ENCODE measurements around the gene ZNF79. TPM values are rescaled to one million over a fixed set of nuclear protein-coding genes. Genes with fewer than 3 reads are reported as not detected.

ZNF79 gene
- total and polyA plus RNA-seq, 2 of the 4 experiments (the other 2 are of a cell fraction) = 5.6 to 15.4 TPM

DNA sequence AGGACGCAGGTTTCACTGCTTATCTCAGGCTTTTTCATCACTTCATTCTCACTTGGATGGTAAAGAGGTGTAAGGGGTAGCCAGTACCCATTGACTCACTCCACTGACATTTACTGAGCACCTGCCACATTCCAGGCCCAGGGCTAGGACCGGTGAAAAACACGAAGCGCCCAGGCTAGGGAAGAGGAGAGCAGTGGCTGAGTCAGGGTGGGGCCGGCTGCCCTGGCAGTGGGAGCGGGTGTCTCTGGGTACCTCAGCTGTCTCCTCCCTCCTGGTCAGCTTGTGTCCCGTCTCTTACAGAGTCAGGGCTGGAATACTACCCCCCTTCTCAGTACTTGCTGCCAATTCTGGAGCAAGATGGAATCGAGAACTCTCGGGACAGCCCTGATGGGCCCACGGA lies 49.3 kb downstream of the ZNF79 start:
- Histone ChIP-seq H4K20me1 (ENCODE audit: insufficient read depth, low read length) (no peaks in the 10 kb centered on the region), H3K18ac (ENCODE audit: low read depth, low read length) (no peak overlapping the region), H3K14ac (replicated peaks; ENCODE audit: low read depth, low read length) (no peak overlapping the region), H2BK5ac (ENCODE audit: low read depth, low read length, poor library complexity, severe bottlenecking) (no peak overlapping the region), H3K27me3 (ENCODE audit: control insufficient read depth, insufficient read depth, low read length) (no peaks in the 10 kb centered on the region), H3K36me3 (ENCODE audit: control insufficient read depth, insufficient read depth, low read length) (peaks cover 14% of the 10 kb centered on the region), H2AK9ac (replicated peaks; ENCODE audit: low read depth, low read length, poor library complexity) (no peak overlapping the region), H3K56ac (ENCODE audit: extremely low read depth, insufficient read depth, low read length) (no peak overlapping the region; the same call in 1 of the 2 replicates), H4K8ac (ENCODE audit: low read depth in 2 of 2, low read length in 2 of 2) (no peak overlapping the region), H2BK20ac (ENCODE audit: low read depth, low read length) (no peak overlapping the region), H3K27ac (ENCODE audit: insufficient read depth, low read length) (no peak overlapping the region), H3K4me1 (ENCODE audit: control insufficient read depth, insufficient read depth, low read length) (no peaks in the 10 kb centered on the region), H3K23ac (ENCODE audit: low read depth, low read length) (no peak overlapping the region), H4K5ac (ENCODE audit: low read depth, low read length) (no peak overlapping the region), H2AFZ (replicated peaks; ENCODE audit: low read length, poor library complexity) (no peak overlapping the region), H2BK120ac (ENCODE audit: low read depth, low read length) (no peak overlapping the region), H3K9me1 (ENCODE audit: insufficient read depth, low read length) (no peaks in the 10 kb centered on the region), H3K79me1 (ENCODE audit: low read depth in 1 of 2, low read length in 2 of 2) (no peaks in the 10 kb centered on the region), H2AK5ac (ENCODE audit: low read depth, low read length) (no peak overlapping the region), H3K9ac (ENCODE audit: low read depth, low read length) (no peak overlapping the region), H4K91ac (ENCODE audit: insufficient read depth, low read depth, low read length) (no peak overlapping the region), H3K4ac (ENCODE audit: low read depth, low read length) (no peak overlapping the region), H3K4me2 (ENCODE audit: low read depth, low read length) (no peak overlapping the region), H3K4me3 (ENCODE audit: insufficient read depth, low read depth, low read length) (no peak overlapping the region), H2BK15ac (ENCODE audit: low read depth, low read length) (no peak overlapping the region), H3K9me3 (ENCODE audit: control insufficient read depth, insufficient read depth, low read length) (no peaks in the 10 kb centered on the region)
- in situ Hi-C loops (cut with MboI; ENCODE audit: low sequenced_read_pairs) = no loop called here
- ATAC-seq (ENCODE audit: low read depth) (no peak), DNase-seq (no peak)
- intact Hi-C loops (cut with micrococcal nuclease) = no loop called here
- no CpG with 5 or more reads among the region's 10 CpGs for WGBS, 2 experiments (ENCODE audit: extremely low coverage in 2 of 2, insufficient read length in 1 of 2)
- ChIA-PET POLR2A (ENCODE audit: unreplicated experiment) (no interaction called here), CTCF (no interaction called here)
- no peak for TF ChIP-seq BHLHE40 (IDR thresholded peaks at IDR 0.05; ENCODE audit: low read depth, low read length)
- no peak for TF ChIP-seq MAFK (IDR thresholded peaks at IDR 0.05; ENCODE audit: low read depth, low read length)
- TF ChIP-seq RAD21 (IDR thresholded peaks at IDR 0.05; ENCODE audit: low read length) = no peak
- TF ChIP-seq RCOR1 (IDR thresholded peaks at IDR 0.05; ENCODE audit: insufficient replicate concordance, low read length) = no peak
- no peak for TF ChIP-seq NFE2L2 (IDR thresholded peaks at IDR 0.05; ENCODE audit: low read depth, low read length)
- TF ChIP-seq, protein P1, sequence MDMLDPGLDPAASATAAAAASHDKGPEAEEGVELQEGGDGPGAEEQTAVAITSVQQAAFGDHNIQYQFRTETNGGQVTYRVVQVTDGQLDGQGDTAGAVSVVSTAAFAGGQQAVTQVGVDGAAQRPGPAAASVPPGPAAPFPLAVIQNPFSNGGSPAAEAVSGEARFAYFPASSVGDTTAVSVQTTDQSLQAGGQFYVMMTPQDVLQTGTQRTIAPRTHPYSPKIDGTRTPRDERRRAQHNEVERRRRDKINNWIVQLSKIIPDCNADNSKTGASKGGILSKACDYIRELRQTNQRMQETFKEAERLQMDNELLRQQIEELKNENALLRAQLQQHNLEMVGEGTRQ (IDR thresholded peaks at IDR 0.05; ENCODE audit: low read depth, low read length) = no peak
- TF ChIP-seq, protein P2, sequence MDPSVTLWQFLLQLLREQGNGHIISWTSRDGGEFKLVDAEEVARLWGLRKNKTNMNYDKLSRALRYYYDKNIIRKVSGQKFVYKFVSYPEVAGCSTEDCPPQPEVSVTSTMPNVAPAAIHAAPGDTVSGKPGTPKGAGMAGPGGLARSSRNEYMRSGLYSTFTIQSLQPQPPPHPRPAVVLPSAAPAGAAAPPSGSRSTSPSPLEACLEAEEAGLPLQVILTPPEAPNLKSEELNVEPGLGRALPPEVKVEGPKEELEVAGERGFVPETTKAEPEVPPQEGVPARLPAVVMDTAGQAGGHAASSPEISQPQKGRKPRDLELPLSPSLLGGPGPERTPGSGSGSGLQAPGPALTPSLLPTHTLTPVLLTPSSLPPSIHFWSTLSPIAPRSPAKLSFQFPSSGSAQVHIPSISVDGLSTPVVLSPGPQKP (IDR thresholded peaks at IDR 0.05; ENCODE audit: borderline replicate concordance, low read depth, low read length) = no peak
- TF ChIP-seq, protein P3, sequence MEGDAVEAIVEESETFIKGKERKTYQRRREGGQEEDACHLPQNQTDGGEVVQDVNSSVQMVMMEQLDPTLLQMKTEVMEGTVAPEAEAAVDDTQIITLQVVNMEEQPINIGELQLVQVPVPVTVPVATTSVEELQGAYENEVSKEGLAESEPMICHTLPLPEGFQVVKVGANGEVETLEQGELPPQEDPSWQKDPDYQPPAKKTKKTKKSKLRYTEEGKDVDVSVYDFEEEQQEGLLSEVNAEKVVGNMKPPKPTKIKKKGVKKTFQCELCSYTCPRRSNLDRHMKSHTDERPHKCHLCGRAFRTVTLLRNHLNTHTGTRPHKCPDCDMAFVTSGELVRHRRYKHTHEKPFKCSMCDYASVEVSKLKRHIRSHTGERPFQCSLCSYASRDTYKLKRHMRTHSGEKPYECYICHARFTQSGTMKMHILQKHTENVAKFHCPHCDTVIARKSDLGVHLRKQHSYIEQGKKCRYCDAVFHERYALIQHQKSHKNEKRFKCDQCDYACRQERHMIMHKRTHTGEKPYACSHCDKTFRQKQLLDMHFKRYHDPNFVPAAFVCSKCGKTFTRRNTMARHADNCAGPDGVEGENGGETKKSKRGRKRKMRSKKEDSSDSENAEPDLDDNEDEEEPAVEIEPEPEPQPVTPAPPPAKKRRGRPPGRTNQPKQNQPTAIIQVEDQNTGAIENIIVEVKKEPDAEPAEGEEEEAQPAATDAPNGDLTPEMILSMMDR (conservative IDR thresholded peaks at IDR 0.05; ENCODE audit: low read depth, low read length) = no peak
- TF ChIP-seq MXI1 (IDR thresholded peaks at IDR 0.05; ENCODE audit: borderline replicate concordance, low read depth, low read length) = no peak
- no peak for TF ChIP-seq POLR2A (IDR thresholded peaks at IDR 0.05; ENCODE audit: low read depth, low read length)
- TF ChIP-seq MAZ (IDR thresholded peaks at IDR 0.05; ENCODE audit: borderline replicate concordance, low read depth, low read length) = no peak
- dilution Hi-C loops (cut with HindIII; ENCODE audit: low sequenced_read_pairs, unreplicated experiment) = no loop called here
- BruUV-seq (replicated peaks) = no TSS peak

Data from IMR-90 (cell line).